Activated naive CD4-positive, alpha-beta T cell treated with Interleukin-2 at 50 U/mL for 16 hours (primary cell): ENCODE measurements around the gene GRIN1.
A peak's percentile ranks its signal among the peaks of the same experiment; 100 is the strongest.

ENCODE experiments used
- DNase-seq: peaks from one replicate; pipeline ENCODE4 v3.0.0-alpha.2; 2020

The GRIN1 gene

DNA sequence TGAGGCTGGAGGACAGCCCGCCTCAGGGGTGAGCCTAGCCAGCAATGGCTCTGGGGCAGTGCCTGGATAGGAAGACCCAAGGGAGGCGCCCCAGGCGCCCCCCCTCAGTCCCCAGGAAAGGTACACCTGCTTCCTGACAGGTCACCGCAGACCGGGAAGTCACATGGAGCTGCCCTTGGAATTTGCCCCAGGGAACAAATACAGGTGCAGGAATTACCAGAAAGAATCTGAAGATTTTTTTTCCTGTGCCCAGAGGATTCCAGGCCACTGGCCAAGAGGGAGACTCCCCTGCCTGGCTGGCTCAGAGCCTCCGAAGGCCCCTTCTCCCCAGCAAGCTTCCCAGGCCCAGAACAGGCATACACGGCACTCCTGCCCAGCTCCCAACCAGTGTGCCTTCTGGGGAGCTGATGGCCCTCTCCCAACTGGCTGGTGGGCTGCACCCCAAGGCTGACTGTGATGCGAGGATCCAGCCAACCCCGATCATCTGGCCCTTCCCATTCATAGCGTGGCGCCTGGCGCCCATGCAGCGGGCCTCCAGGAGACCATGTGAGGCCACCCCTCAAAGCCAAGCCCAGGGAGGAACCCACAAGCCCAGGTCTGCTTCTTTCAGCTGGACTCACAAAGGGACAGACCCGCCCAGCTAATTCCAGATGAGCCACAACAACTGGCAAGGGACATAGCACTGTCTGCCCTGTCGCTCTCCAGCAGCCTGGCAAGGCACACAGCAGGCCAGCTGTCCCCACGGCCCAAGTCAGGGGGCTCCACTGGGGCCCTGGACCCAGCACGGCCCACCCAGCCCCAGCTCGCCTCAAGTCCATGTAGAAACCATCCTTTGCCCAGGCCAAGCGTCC, 59.3 kb downstream of the GRIN1 start:
- DNase-seq, result no peak

DNA sequence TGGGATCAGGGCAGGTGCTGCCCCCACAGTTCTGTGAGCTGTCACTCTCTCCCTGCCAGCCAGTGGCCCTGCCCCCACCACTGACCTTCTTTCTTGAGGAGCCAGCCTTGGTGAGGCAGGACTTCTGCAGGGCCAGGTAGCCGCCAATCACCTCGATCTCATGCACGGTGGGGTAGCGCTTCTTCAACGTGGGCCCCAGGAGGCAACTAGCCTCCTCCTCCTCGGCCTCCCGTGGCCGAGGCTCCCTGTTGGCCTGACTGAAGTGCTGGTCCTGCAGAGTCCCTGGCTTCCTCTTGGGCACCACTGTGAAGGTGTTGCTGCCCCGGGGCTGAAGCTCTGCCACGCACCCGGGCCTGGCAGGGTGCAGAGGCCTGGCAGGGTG, 59.9 kb downstream of the GRIN1 start:
- DNase-seq, result no peak

DNA sequence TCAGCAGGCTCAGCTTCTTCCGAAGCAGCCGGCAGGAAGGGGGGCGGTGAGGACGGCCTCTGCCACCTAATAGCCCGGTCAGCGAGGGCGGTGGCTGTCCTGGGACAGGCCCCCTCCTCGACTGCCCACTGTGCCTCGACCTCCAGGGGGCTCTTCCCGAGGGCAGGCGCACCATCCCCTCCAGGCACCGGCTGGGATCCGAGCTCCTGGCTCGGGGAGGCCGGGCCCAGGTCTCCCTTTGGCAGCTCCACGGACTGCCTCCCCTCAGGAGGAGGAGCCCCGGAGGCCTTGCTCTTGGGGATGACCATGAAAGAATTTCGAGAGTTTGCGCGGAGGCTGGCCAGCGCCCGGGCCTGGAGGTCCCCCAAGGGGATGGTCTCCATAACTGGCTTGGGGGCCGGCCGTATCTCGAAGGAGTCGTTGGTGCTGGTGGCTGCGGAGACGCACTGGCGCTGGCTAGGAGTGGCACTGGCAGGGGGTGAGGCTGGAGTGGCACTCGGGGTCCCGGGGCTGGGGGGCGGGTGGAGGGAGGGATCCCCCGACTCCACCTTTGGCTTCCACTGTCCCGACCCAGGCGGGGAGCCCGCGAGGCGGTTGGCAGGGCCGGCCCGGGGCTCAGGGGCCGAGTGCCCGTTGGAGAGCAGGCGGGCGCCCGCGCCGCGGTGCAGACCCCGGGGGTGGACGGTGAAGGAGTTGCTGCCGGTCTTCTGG, 60.6 kb downstream of the GRIN1 start:
- DNase-seq, result no peak

DNA sequence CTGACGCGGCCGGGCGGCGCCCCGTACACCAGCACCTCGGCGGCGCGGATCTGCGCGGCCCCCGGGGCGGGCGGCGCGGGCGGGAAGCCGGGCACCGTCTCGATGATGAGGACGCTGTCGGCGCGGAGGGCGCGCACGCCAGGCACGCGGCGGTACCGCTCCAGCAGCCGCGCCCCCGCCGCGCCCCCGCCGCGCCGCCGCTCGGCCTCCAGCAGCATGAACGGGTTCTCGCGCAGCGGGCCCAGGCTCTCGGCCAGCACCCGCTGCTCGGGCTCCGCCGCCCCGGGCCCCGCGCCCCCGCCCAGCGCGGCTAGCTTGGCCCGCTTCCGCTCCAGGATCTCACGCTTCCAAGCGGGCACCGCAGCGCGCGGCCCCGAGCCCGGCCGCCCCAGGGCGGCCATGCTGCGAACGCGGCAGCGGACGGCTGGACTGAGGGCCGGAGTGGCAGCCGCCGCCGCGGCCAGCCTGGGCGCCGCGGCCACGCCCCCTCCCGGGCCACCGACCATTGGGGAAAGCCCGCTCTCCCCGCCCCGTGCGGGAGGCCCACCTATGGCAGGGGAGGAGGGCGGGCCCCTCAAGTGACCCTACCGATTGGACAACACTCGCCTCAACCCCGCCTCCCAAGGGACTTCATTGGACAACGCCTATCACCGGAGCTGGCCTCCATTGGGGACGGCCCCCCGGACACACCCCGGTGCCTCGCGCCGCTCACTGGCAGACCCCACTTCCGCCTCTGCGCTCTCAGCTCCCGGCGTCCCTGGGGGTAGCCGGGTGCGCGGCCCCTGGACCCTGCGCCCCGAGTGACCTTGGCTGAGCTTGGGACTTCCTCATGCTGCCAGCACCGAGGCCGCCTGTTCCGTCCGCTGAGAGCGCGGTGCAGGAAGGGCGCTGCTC, 61.6 kb downstream of the GRIN1 start, which contains the start of gene TPRN:
TPRN (minus strand) TSS at position 431 of the 894 bp plus-strand sequence; CDS start at position 401, 30 bp downstream.
- peak; percentile 99 for DNase-seq

DNA sequence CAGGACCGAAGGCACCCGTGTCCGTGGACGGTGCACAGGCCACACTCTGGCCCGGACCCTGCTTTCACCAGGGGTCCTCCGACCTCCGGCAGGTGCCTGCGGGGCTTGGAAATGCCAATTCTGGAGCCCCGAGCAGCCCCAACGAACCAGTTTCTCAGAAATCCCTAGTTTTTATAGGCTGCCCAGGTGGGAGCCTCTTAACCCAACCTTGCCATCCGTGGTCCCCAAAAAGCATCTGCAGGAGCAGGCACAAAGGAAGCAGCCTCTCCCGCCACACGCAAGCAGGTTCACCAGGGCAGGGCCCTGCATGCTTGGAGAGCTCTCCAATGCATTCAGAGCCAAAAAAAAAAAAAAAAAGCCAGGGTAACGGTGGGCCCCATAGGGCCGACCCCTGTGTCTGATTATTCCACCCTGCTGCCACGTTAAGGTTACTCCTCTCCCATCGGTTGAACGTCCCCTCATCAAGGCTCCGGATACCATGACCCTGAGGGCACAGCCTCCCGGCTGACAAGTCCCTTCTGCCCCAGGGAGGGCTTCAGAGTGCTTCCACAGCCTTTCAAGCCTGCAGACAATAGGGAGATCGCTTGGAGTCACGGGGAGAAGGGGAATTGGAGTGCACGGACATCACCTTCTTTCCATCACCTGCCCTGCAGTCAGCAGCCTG, 62.4 kb downstream of the GRIN1 start:
- DNase-seq, result no peak

DNA sequence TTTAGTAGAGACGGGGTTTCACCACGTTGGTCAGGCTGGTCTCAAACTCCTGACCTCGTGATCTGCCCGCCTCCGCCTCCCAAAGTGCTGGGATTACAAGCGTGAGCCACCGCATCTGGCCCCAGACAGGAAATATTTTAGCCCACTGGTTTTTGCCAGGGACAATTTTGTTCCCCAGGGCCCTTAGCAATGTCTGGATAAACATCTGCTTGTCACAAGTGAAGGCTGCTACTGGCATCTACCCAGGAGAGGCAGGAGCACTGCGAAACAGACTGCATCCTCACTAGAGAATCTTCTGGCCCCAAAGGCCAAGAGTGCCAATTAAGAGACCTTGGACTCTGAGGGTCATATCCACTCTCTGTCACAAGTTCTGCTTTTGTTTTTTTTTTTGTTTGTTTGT, 64.0 kb downstream of the GRIN1 start:
- no peak for DNase-seq

DNA sequence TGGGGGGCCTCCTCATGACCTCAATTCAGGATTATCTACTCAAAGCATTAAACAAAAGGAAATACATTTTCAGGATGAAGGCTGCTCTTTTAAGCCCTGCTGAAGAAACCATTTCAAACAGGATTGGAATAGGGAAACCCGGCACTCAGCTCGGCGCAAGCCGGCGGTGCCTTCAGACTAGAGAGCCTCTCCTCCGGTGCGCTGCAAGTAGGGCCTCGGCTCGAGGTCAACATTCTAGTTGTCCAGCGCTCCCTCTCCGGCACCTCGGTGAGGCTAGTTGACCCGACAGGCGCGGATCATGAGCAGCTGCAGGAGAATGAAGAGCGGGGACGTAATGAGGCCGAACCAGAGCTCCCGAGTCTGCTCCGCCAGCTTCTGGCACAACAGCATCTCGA, 65.8 kb downstream of the GRIN1 start:
- no peak for DNase-seq

DNA sequence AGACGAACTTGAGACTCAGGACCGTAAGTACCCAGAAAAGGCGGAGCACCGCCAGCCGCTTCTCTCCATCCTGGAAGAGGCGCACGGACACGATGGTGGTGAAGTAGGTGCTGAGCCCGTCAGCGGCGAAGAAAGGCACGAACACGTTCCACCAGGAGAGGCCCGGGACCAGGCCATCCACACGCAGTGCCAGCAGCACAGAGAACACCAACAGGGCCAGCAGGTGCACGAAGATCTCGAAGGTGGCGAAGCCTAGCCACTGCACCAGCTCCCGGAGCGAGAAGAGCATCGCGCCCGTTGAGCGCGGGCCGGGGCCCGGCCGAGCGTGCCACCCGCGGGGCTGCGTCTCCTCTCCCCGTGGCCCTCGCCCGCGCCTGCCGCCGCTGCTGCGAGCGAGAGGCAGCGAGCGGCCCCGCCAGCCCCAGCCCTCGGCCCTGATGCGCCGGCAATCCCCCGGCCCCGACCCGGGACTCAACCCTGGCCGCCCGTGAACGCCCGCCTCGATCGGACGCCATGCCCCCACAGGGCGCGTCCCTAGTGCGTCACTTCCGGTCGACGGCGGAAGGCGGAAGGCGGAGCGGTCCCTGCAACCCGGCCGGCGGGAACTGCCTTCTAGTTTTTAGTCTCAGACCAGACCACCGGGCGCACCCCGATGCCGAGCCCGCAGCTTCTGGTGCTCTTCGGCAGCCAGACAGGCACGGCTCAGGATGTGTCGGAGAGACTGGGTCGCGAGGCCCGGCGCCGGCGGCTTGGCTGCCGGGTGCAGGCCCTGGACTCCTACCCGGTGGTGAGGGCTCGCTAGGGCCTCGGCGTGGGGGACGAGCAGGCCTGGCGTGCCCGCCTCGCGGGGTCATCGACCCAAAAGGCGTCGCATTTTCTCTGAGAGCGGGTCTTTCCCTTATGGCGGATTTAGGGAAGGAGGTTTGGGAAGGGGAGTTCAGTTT, 66.4 kb downstream of the GRIN1 start, which contains the start of the genes NDOR1 and TMEM203:
NDOR1 (plus strand) TSS at position 575 of the 944 bp plus-strand sequence; CDS start at position 653, 78 bp downstream.
TMEM203 (minus strand) TSS at position 523 of the 944 bp plus-strand sequence; CDS start at position 289, 234 bp downstream.
- peak; percentile 95 for DNase-seq

DNA sequence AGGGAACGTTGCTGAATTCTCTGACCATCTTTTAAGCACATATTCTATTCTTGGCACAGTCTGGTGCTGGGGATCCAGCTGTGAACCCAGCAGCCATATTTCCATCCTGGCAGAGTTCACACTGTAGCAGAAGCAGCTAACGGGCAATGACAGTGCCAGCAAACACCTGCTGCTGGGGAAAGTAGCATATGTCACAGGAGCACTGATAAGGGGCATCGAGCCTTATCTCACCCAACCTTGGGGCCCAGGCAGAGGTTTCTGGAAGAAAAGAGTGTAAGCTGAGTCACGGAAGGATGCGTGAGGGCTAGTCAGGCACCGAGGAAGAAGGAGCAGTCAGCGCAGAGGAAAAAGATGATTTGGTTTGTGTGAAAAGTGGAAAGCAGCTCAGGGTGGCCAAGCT, 67.6 kb downstream of the GRIN1 start:
- no peak for DNase-seq

DNA sequence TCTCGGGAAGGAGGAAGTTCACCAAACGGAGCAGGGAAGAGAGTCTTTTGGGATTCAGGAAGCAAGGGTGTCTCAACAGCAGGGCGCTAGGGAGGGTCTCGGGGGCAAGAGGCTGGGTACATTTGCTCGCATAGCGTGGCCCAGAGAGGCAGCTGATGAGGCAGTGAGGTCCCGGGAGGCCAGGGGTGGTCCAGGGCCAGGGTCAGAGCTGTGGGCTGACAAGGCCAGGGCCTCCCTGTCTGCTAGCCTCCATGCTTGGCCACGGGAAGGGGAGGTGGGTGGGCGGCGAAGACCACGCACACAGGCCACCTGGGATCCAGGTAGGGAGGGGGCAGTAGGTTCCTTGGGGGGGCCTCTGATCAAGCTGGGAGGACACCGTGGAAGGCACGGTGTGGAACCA, 72.6 kb downstream of the GRIN1 start:
- DNase-seq, result no peak

DNA sequence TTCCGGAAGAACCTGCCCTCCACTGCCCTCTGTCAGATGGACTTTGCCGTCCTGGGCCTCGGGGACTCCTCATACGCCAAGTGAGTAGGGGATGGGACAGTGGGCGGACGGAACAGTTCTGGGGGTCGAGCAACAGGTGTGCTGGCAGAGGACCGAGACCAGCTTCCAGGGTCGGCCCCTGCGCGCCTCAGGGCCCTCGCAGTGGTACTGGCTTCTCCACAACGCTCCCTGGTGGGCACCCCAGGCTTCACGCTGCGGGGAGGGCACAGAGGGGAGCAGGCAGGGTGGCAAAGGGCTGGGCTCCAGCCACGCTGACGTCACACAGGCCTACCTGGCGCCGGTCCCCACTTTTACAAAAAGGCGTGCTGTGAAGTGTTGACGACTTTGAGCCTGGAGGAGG, 73.6 kb downstream of the GRIN1 start:
- DNase-seq, result no peak

DNA sequence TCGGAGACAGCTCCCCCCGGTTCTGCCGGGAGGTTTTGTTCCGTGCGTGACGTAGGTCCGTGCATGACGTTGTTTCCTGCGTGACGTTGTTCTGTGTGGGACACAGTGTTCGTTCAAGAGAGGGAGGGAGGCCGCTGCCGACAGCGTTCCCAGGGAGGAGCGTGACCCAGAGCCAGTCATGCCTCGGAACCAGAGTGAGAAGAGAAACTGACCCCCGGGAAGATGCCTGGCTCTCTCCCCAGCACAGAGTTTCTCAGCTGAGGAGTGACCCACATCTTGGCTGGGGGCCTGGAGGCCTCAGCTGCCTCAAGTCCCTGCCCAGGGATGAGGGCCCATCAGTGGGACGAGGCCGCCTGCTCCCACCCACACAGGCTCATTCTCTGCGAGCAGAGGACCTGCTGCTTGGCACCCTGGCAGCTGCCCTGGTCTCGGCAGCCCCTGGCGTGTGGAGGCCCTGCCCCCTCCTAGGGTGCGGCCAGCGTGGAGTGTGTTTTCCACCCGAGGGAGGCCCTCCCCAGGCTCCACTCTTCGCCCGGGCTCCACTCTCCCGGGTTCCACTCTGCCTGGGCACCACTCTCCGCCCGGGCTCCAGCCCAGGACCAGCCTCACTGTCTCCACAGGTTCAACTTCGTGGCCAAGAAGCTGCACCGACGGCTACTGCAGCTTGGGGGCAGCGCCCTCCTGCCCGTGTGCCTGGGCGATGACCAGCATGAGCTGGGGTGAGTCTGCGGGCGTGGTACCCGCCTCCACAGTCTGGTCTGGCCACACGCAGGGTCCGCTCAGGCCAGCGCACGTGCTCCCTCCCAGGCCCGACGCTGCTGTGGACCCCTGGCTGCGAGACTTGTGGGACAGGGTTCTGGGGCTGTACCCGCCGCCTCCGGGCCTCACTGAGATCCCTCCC, 74.5 kb downstream of the GRIN1 start:
- DNase-seq, result no peak

DNA sequence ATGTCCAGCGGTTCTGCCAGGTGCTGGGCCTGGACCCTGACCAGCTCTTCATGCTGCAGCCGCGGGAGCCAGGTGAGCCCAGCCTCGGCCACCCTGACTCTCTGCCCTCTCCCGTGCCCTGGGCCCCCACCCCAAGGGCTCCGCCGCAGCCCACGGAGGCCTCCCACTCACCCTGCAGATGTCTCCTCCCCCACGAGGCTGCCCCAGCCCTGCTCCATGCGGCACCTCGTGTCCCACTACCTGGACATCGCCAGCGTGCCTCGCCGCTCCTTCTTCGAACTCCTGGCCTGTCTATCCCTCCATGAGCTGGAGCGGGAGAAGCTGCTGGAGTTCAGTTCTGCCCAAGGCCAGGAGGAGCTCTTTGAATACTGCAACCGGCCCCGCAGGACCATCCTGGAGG, 75.7 kb downstream of the GRIN1 start:
- no peak for DNase-seq

DNA sequence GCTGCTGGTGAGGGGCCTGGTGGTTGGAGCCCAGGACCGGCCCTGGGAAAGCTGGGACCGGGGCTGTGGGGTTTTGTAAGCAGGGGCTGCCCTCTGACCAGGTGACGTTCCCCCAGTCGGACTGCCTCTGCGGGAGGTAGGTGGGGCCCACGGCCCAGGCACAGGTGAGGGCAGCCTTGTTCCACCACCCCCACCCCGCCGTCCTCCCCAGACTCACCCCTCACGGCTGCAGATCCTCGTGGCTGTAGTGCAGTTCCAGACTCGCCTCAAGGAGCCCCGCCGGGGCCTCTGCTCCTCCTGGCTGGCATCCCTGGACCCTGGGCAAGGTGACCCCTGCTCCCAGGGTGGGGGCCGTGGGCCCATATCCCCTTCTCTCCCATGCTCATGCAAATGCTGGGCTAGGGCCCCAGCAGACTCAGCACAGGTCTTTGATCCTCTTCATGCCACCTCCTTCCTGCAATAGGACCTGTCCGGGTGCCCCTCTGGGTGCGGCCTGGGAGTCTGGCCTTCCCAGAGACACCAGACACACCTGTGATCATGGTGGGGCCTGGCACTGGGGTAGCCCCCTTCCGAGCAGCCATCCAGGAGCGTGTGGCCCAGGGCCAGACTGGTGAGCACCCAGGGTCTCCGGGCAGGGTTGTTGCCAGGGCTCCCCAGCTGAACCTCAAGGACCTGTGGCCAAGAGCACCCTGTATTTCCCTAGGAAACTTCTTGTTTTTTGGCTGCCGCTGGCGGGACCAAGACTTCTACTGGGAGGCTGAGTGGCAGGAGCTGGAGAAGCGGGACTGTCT, 76.4 kb downstream of the GRIN1 start:
- DNase-seq, result no peak

DNA sequence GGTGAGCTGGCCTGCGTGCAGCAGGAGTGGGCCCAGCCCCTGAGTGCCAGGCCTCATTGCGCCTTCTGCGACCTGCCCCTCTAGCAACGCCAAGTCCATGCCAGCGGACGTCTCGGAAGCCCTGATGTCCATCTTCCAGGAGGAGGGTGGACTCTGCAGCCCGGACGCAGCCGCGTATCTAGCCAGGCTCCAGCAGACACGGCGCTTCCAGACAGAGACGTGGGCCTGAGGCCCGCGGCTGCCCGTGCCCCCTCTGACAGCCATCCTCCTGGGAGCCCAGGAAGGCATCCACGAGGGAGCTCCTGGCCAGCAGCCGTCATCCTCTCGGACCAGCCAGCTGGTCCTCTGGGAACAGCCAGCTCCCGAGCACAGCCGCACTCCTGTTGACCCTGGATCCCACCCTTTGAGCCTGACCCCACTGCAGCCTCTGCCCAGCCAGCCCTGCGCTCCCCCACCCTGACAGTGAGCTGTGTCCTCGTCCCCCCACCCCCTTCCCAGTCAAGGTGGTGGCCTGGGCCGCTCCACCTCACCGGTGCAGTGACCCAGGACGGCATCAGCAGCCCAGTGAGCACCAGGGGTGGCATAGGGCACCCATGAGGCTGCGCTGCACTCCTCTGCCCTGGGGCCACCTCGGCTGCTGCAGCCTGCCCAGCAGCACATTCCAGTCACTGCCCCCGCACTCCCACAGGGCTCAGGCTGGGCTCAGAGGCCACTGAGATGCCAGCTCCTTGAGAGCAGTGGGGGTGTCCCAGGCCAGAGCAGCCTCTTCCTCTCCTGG, 77.4 kb downstream of the GRIN1 start:
- DNase-seq, result no peak

DNA sequence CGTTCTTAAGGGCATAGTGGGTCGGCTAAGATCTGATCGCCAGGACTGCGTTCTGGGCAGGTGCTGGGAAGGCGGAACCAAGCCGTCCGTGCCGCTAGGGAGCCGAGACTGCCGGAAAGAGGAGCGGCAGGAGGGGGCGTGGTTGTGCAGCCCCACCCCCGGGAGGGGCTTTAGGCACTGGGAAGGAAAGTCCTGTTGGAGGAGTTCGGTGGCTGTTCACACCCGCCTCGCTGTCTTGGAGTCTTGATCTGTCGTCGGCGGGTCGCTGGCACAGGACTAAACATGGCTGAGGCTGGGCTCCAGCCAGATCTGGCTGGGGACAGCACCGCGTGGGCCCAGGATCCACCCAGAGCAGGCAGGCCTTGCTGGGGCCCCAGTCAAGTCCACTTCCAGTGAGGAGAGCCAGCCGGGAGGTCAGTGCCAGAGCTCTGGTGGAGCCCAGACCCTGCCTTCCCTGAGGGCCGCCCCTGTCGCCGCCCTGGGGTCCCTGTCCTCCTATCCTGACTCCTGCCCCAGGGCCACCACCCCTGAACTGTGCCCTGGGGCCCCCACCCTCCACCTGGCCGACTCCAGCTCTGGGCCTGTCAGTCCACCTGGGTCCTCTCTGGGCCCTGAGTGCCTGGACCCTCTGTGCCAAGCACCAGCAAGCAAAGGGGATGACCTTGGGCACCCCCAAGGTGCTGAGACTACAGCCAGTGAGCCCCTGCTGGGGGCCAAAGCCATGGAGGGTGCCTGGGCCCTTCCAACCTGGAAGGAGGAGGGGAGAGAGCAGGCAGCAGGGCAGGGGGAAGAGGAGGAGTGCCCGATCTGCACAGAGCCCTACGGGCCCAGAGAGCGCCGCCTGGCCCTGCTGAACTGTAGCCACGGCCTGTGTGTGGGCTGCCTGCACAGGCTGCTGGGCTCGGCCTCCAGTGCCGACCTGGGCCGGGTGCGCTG, 78.6 kb downstream of the GRIN1 start:
- DNase-seq, result no peak

DNA sequence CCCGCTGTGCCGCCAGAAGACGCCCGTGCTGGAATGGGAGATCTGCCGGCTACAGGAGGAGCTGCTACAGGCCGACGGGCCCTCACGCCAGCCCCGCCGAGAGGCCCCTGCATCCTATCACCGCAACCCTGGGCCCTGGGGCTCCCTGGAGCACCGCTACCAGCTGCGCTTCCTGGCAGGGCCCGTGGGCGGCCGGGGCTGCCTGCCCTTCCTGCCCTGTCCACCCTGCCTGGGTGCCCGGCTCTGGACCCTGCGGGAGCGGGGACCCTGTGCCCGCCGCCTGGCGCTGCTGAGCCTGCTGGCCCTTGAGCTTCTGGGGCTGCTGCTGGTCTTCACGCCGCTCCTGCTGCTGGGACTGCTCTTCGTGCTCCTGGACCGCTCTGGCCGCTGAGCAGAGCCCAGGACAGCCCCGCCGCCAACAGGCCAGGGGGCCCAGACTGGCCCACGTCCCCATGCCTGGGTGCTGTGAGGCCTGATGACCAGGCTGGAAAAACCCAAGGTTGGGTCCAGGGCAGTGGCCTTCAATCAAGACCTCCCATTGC, 79.3 kb downstream of the GRIN1 start:
- DNase-seq, result no peak
